ENCODE measurements around the gene USP8.

- TF ChIP-seq, protein P1, sequence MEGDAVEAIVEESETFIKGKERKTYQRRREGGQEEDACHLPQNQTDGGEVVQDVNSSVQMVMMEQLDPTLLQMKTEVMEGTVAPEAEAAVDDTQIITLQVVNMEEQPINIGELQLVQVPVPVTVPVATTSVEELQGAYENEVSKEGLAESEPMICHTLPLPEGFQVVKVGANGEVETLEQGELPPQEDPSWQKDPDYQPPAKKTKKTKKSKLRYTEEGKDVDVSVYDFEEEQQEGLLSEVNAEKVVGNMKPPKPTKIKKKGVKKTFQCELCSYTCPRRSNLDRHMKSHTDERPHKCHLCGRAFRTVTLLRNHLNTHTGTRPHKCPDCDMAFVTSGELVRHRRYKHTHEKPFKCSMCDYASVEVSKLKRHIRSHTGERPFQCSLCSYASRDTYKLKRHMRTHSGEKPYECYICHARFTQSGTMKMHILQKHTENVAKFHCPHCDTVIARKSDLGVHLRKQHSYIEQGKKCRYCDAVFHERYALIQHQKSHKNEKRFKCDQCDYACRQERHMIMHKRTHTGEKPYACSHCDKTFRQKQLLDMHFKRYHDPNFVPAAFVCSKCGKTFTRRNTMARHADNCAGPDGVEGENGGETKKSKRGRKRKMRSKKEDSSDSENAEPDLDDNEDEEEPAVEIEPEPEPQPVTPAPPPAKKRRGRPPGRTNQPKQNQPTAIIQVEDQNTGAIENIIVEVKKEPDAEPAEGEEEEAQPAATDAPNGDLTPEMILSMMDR (IDR thresholded peaks at IDR 0.05; ENCODE audit: low read depth, low read length) = no peak
- no peak for TF ChIP-seq POLR2A (IDR thresholded peaks at IDR 0.05; ENCODE audit: extremely low read depth, insufficient read length)
- TF ChIP-seq MAX (IDR thresholded peaks at IDR 0.05; ENCODE audit: low read depth, low read length) = no peak
Measured at GRCh38 chr15:50380089-50380488, 44.1 kb upstream of the USP8 start.
